Measurements from ENCODE around the gene GTPBP4. TPM values are rescaled to one million over a fixed set of nuclear protein-coding genes. Genes with fewer than 3 reads are reported as not detected.
A peak's percentile ranks its signal among the peaks of the same experiment; 100 is the strongest.

GTPBP4 gene
- total and polyA plus RNA-seq, 10 donors, result 16.6 to 48.6 (median 31.2) TPM

- H3K36me3 ChIP-seq, result no peaks in the 10 kb centered on the region
- no peak for TF ChIP-seq POLR2AphosphoS5 (IDR thresholded peaks at IDR 0.05)
- no peak for TF ChIP-seq CTCF (IDR thresholded peaks at IDR 0.05 in 8 of 11, conservative IDR thresholded peaks at IDR 0.05 in 3 of 11)
- no peak for TF ChIP-seq POLR2A (IDR thresholded peaks at IDR 0.05)
- H3K4me3 ChIP-seq, result no peak overlapping the region
- peaks cover 0 to 5% (median 0%) of the 10 kb centered on the region in 8 donors for H3K9me3 ChIP-seq
- peaks cover 0 to 16% (median 3%) of the 10 kb centered on the region in 6 donors for H3K4me1 ChIP-seq
- 82 to 93% (median 88%) methylated on average over 15 of the region's 15 CpGs for WGBS, 5 donors
- DNase-seq, result no peak
- H3K27ac ChIP-seq, result no peak overlapping the region
- peaks cover 0 to 6% (median 0%) of the 10 kb centered on the region in 7 donors for H3K27me3 ChIP-seq (replicated peaks in 1 of 7)
- intact Hi-C loops (cut with DNase I; ENCODE audit: low total_unique reads), result no loop called here
Observed at GRCh38 chr10:969473-970150, 18.6 kb upstream of the GTPBP4 start.

DNA sequence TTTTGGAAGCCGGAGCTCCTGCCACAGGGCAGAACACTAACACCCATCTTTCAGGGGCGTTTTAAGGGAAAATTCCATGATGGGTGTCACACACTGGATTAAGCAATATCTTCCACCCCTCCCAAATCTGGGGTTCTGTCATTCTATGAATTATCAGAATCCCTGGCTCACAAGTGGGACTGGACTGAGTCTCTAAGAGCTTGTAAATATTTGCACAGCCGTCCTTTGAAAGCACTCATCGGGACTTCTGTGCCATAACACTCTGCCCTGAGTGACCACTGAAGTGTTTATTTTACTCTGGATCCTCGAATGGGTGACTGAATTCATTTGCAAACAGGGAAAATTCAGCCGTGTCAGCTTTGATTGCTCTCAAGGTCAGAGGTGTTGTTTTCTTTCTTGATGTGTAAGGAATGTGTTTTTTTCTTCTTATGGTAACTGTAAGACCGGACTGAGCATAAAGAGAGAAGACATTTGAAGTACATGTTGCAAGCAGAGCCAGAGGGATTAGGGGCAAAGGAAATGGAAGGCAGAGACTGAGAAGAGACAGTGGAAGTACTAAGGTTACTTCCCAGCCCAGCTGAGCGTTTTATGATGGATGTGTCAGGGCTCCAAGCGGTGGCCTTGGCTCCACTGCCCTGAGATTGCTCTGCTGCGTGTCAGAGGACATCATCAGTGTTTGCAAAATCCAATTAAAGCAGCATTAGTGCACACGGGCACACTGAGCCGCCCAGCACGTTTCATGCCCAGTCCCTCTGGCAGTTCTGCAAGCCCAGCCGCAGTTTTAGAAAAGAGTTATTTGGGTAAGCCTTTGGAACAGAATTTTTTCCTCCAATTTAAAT is 17.7 kb upstream of the GTPBP4 start:
- H3K9me3 ChIP-seq, result peaks cover 0 to 5% (median 0%) of the 10 kb centered on the region in 8 donors
- no peak for DNase-seq
- intact Hi-C loops (cut with DNase I; ENCODE audit: low total_unique reads), result no loop called here
- 51 to 65% (median 58%) methylated on average over 14 of the region's 14 CpGs for WGBS, 5 donors
- H3K27me3 ChIP-seq (replicated peaks in 1 of 7), result peaks cover 0 to 6% (median 0%) of the 10 kb centered on the region in 7 donors
- TF ChIP-seq CTCF (IDR thresholded peaks at IDR 0.05 in 8 of 11, conservative IDR thresholded peaks at IDR 0.05 in 3 of 11), result no peak
- no peak for TF ChIP-seq POLR2A (IDR thresholded peaks at IDR 0.05)
- no peak for TF ChIP-seq POLR2AphosphoS5 (IDR thresholded peaks at IDR 0.05)
- peaks cover 0 to 16% (median 3%) of the 10 kb centered on the region in 6 donors for H3K4me1 ChIP-seq
- no peak overlapping the region for H3K4me3 ChIP-seq
- H3K36me3 ChIP-seq, result no peaks in the 10 kb centered on the region
- H3K27ac ChIP-seq, result peak overlapping the region in 4 of 8 donors; percentile 15 to 42 (median 32)

DNA sequence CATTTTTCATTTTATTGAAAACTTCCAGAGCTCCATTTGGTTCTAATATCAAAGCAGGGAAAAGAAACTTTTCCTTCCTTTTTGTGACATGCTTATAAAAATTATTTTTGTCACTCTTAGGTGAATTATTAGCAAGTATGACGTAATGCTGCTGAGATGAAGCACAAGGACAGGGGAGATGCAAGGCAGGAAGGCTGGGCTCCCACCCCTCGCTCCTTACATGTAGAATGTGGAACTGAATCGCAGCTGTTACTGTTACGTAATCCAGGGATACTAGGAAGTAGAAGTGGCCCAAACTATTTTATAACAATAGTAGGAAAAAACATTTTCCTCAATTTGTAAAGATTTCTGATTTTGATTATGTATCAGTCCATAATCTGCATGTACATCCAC is 17.1 kb upstream of the GTPBP4 start:
- H3K27ac ChIP-seq, result peak overlapping the region in 4 of 8 donors; percentile 15 to 58 (median 43)

More for the DNA sequence above, 17.1 kb upstream of the GTPBP4 start:
- H3K27me3 ChIP-seq (replicated peaks in 1 of 7), result peaks cover 0 to 6% (median 0%) of the 10 kb centered on the region in 7 donors
- intact Hi-C loops (cut with DNase I; ENCODE audit: low total_unique reads), result no loop called here
- peaks cover 0 to 5% (median 0%) of the 10 kb centered on the region in 8 donors for H3K9me3 ChIP-seq
- DNase-seq, result no peak
- TF ChIP-seq POLR2A (IDR thresholded peaks at IDR 0.05), result no peak
- no peak for TF ChIP-seq POLR2AphosphoS5 (IDR thresholded peaks at IDR 0.05)
- no peak for TF ChIP-seq CTCF (IDR thresholded peaks at IDR 0.05 in 8 of 11, conservative IDR thresholded peaks at IDR 0.05 in 3 of 11)
- peaks cover 0 to 16% (median 3%) of the 10 kb centered on the region in 6 donors for H3K4me1 ChIP-seq
- no peaks in the 10 kb centered on the region for H3K36me3 ChIP-seq
- H3K4me3 ChIP-seq, result no peak overlapping the region
- 10 to 32% (median 18%) methylated on average over 4 of the region's 4 CpGs for WGBS, 5 donors

Measured in spleen (tissue), 11 donors.